Measurements from ENCODE around the gene HYDIN.

Gene HYDIN

GRCh38 chr16:70800781-70801480 is 429.6 kb downstream of the HYDIN start, which contains the start of gene VAC14:
Gene VAC14, minus strand, starts transcription at chr16:70801158. Its CDS starts 258 bp downstream, at chr16:70800900.
- peak; percentile 82 to 85 for DNase-seq (ENCODE audit: low read depth in 2 of 2)
- no peak for TF ChIP-seq CTCF (IDR thresholded peaks at IDR 0.05; ENCODE audit: low read depth, low read length)
- H3K4me3 ChIP-seq (replicated peaks in 1 of 2; ENCODE audit: low read depth in 2 of 2, low read length in 2 of 2), result peak within 1 kb of the TSS; percentile 83 to 100

- H3K4me3 ChIP-seq (replicated peaks in 1 of 2; ENCODE audit: low read depth in 2 of 2, low read length in 2 of 2), result peak overlapping the region; percentile 83 to 100
- no peak for DNase-seq (ENCODE audit: low read depth in 2 of 2)
- no peak for TF ChIP-seq CTCF (IDR thresholded peaks at IDR 0.05; ENCODE audit: low read depth, low read length)
These were observed 430.2 kb downstream of the HYDIN start for GRCh38 chr16:70800311-70800710.

- DNase-seq (ENCODE audit: low read depth in 2 of 2), result no peak
- H3K4me3 ChIP-seq (replicated peaks in 1 of 2; ENCODE audit: low read depth in 2 of 2, low read length in 2 of 2), result no peak overlapping the region
- TF ChIP-seq CTCF (IDR thresholded peaks at IDR 0.05; ENCODE audit: low read depth, low read length), result no peak
These were observed 434.2 kb downstream of the HYDIN start for GRCh38 chr16:70796301-70796700.

- no peak overlapping the region for H3K4me3 ChIP-seq (replicated peaks in 1 of 2; ENCODE audit: low read depth in 2 of 2, low read length in 2 of 2)
- no peak for TF ChIP-seq CTCF (IDR thresholded peaks at IDR 0.05; ENCODE audit: low read depth, low read length)
- DNase-seq (ENCODE audit: low read depth in 2 of 2), result no peak
These were observed 435.1 kb downstream of the HYDIN start for GRCh38 chr16:70795296-70795912.

GRCh38 chr16:70793851-70794502 is 436.5 kb downstream of the HYDIN start:
- H3K4me3 ChIP-seq (replicated peaks in 1 of 2; ENCODE audit: low read depth in 2 of 2, low read length in 2 of 2), result no peak overlapping the region
- no peak for DNase-seq (ENCODE audit: low read depth in 2 of 2)
- TF ChIP-seq CTCF (IDR thresholded peaks at IDR 0.05; ENCODE audit: low read depth, low read length), result no peak

- TF ChIP-seq CTCF (IDR thresholded peaks at IDR 0.05; ENCODE audit: low read depth, low read length), result no peak
- H3K4me3 ChIP-seq (replicated peaks in 1 of 2; ENCODE audit: low read depth in 2 of 2, low read length in 2 of 2), result no peak overlapping the region
- no peak for DNase-seq (ENCODE audit: low read depth in 2 of 2)
These were observed 439.7 kb downstream of the HYDIN start for GRCh38 chr16:70790815-70791214.

Measured in cardiac fibroblast (primary cell).